SH-SY5Y (cell line): Measurements from ENCODE around the gene MAP6D1.

Source experiments
- GATA2 ChIP-seq: IDR thresholded peaks from 2 replicates; pipeline ENCODE4 v1.6.1; 2011; ENCODE audit warnings: mild to moderate bottlenecking, low read depth, low read length
- GATA3 ChIP-seq: IDR thresholded peaks from 2 replicates; pipeline ENCODE4 v1.6.1; 2011; ENCODE audit warnings: low read depth, mild to moderate bottlenecking, low read length, moderate library complexity

- TF ChIP-seq GATA2 = no peak
- TF ChIP-seq GATA3 = no peak
Measured at GRCh38 chr3:183779896-183780465, 45.4 kb downstream of the MAP6D1 start.
